Measurements from ENCODE around the gene STRIP2. TPM values are rescaled to one million over a fixed set of nuclear protein-coding genes. Genes with fewer than 3 reads are reported as not detected.

STRIP2 gene
- total RNA-seq, 1 experiment from 2014 or later = 9.9 TPM

- no CpG with 5 or more reads among the region's 1 CpG for WGBS (ENCODE audit: extremely low coverage, insufficient read length, low lambda C conversion rate)
These were observed 44.4 kb upstream of the STRIP2 start for GRCh38 chr7:129389829-129390228.

More at GRCh38 chr7:129389829-129390228, 44.4 kb upstream of the STRIP2 start:
- Histone ChIP-seq H3K9ac (ENCODE audit: extremely low read depth, insufficient read length, low read length) (no peak overlapping the region), H3K4me1 (ENCODE audit: insufficient read depth, low read length) (no peaks in the 10 kb centered on the region), H2BK120ac (ENCODE audit: low read depth, low read length, poor library complexity, severe bottlenecking) (no peak overlapping the region), H3K14ac (ENCODE audit: insufficient read depth, low read length) (no peak overlapping the region), H2AK5ac (ENCODE audit: insufficient read length, low read length) (no peak overlapping the region), H3K18ac (ENCODE audit: insufficient read length, low read depth, low read length) (no peak overlapping the region), H3K4me2 (ENCODE audit: insufficient read depth, insufficient read length, low read length) (no peak overlapping the region), H2BK12ac (ENCODE audit: insufficient read length, low read depth, low read length) (no peak overlapping the region), H4K91ac (ENCODE audit: insufficient read length, low read depth, low read length) (no peak overlapping the region), H4K20me1 (ENCODE audit: control insufficient read depth, insufficient read depth, insufficient read length) (no peaks in the 10 kb centered on the region), H2BK15ac (ENCODE audit: low read depth, low read length) (no peak overlapping the region), H3K79me1 (ENCODE audit: insufficient read depth, low read depth, low read length, poor library complexity, severe bottlenecking) (no peaks in the 10 kb centered on the region), H3K4ac (ENCODE audit: low read depth, low read length) (no peak overlapping the region), H3K23ac (ENCODE audit: insufficient read length, low read depth, low read length) (no peak overlapping the region), H2AFZ (ENCODE audit: low read length) (no peak overlapping the region), H3K27me3 (ENCODE audit: insufficient read depth, low read length) (no peaks in the 10 kb centered on the region), H4K5ac (ENCODE audit: insufficient read length, low read depth, low read length) (no peak overlapping the region), H2BK20ac (ENCODE audit: low read depth, low read length, poor library complexity, severe bottlenecking) (no peak overlapping the region), H3K56ac (ENCODE audit: insufficient read length, low read depth, low read length) (no peak overlapping the region), H2BK5ac (ENCODE audit: insufficient read length, low read length) (no peak overlapping the region), H3K9me3 (ENCODE audit: control insufficient read depth, low read depth, low read length) (no peaks in the 10 kb centered on the region), H3K79me2 (ENCODE audit: insufficient read depth, low read length) (no peaks in the 10 kb centered on the region), H3T11ph (ENCODE audit: low read length) (no peak overlapping the region), H3K23me2 (ENCODE audit: insufficient read length, low read depth, low read length, poor library complexity, severe bottlenecking) (no peaks in the 10 kb centered on the region), H4K8ac (replicated peaks; ENCODE audit: insufficient read length, low read depth, low read length) (no peak overlapping the region), H3K27ac (ENCODE audit: insufficient read length, low read depth, low read length) (no peak overlapping the region)
- DNase-seq = no peak
- Mint-ChIP-seq H3K36me3 (ENCODE audit: insufficient read depth in 1 of 3, low read depth in 3 of 3) (peaks cover 0 to 3% (median 0%) of the 10 kb centered on the region in 3 experiments; a peak in 1 of 7 replicates), H3K9me3 (no peaks in the 10 kb centered on the region), H3K27ac (no peak overlapping the region), H3K27me3 (ENCODE audit: low read depth) (no peaks in the 10 kb centered on the region), H3K4me3 (no peak overlapping the region), H3K4me1 (peaks cover 24 to 35% of the 10 kb centered on the region in 2 experiments)
- 0 out of 3 replicates have a peak, but pooled peaks have one; percentile 24 for TF ChIP-seq CTCF (conservative IDR thresholded peaks at IDR 0.05)
